GM12878 (cell line): ENCODE data around the gene ADK. TPM values are rescaled to one million over a fixed set of nuclear protein-coding genes. Genes with fewer than 3 reads are reported as not detected.

Experiments
- ATAC-seq: fragments of 200-7000 bp; cut with Tn5 transposase; 3 replicates; pipeline ENCODE4 v1.9.1; 2020; ENCODE audit warnings: mild to moderate bottlenecking, moderate library complexity
- BruUV-seq: library from RNA; stranded (reverse); fragments of 400-500 nt; replicated peaks from 2 replicates; lab custom pipeline; 2021; lab: Mats Ljungman, UMichigan
- CTCF ChIA-PET: fragments of 300-600 bp; sonication (Branson Sonifier 250); formaldehyde crosslinking; extraction: SDS; loops from one replicate; lab custom pipeline; 2021; ENCODE audit warnings: inconsistent platforms; lab: Yijun Ruan, JAX
- POLR2A ChIA-PET: fragments of 350-600 bp; formaldehyde crosslinking; extraction: SDS; loops from one replicate; lab custom pipeline; 2021; ENCODE audit warnings: inconsistent platforms; lab: Charles Lee
- RAD21 ChIA-PET: fragments of 300-600 bp; sonication (Branson Sonifier 250); formaldehyde crosslinking; loops from one replicate; lab custom pipeline; 2023; ENCODE audit warnings: antibody characterized with exemption; ENCODE audit not compliant: unreplicated experiment; lab: Charles Lee
- SMC1A ChIA-PET: fragments of 300-600 bp; sonication (Branson Sonifier 250); formaldehyde crosslinking; loops from one replicate; lab custom pipeline; 2023; ENCODE audit not compliant: unreplicated experiment, uncharacterized antibody; lab: Charles Lee
- DNase-seq: peaks from one replicate; pipeline ENCODE4 v3.0.0-alpha.2; 2011; ENCODE audit warnings: low read depth, low spot score
- FAIRE-seq: peaks from 3 replicates; lab custom pipeline; 2011; peaks lifted over from hg19 to GRCh38; lab: Jason Lieb, UNC
- H2AFZ ChIP-seq: 2 replicates; pipeline ENCODE4 v1.6.0; 2011; ENCODE audit warnings: low read depth, low read length, control low read depth; ENCODE audit not compliant: control insufficient read depth
- H3K27ac ChIP-seq: 2 replicates; pipeline ENCODE4 v1.5.1; 2011; ENCODE audit warnings: control low read depth; ENCODE audit not compliant: control insufficient read depth, insufficient read depth
- H3K27me3 ChIP-seq, 2 experiments: replicated peaks in 1 of 2; 2 replicates each; pipeline versions ENCODE4 v1.6.0 to v1.6.1; 2011; ENCODE audit warnings: low read length in 1 of 2; ENCODE audit not compliant: control insufficient read depth in 2 of 2, insufficient read depth in 2 of 2
- H3K36me3 ChIP-seq, 2 experiments: 2 replicates each; pipeline ENCODE4 v1.5.1; 2011; ENCODE audit warnings: low read length in 1 of 2; ENCODE audit not compliant: control insufficient read depth in 2 of 2, insufficient read depth in 2 of 2
- H3K4me1 ChIP-seq: 2 replicates; pipeline ENCODE4 v1.6.1; 2011; ENCODE audit warnings: mild to moderate bottlenecking, low read length, moderate library complexity, mixed read lengths; ENCODE audit not compliant: control insufficient read depth, insufficient read depth
- H3K4me2 ChIP-seq: 2 replicates; pipeline ENCODE4 v1.6.0; 2011; ENCODE audit warnings: control low read depth; ENCODE audit not compliant: control insufficient read depth, insufficient read depth
- H3K4me3 ChIP-seq: fragments of 200-600 bp; sonication (generic); 2 replicates; pipeline ENCODE4 v1.5.1; 2016
- H3K79me2 ChIP-seq: 2 replicates; pipeline ENCODE4 v1.6.0; 2011; ENCODE audit warnings: low read length; ENCODE audit not compliant: control insufficient read depth, insufficient read depth
- H3K9ac ChIP-seq: 2 replicates; pipeline ENCODE4 v1.8.0; 2011; ENCODE audit warnings: low read length, control low read depth, mixed read lengths; ENCODE audit not compliant: control insufficient read depth, insufficient read depth
- H3K9me3 ChIP-seq: replicated peaks from 3 replicates; pipeline ENCODE4 v1.5.1; 2011; ENCODE audit warnings: mild to moderate bottlenecking, low read length; ENCODE audit not compliant: control insufficient read depth, insufficient read depth
- H4K20me1 ChIP-seq: 2 replicates; pipeline ENCODE4 v1.6.0; 2011; ENCODE audit not compliant: control insufficient read depth, insufficient read depth
- ASH2L ChIP-seq: fragments of 300-600, 200-600 bp; sonication (generic); IDR thresholded peaks from 2 replicates; pipeline ENCODE4 v1.6.1; 2017; ENCODE audit warnings: low read depth, mild to moderate bottlenecking, borderline replicate concordance
- CBX5 ChIP-seq: sonication (generic); IDR thresholded peaks from 2 replicates; pipeline ENCODE4 v1.6.1; 2016; ENCODE audit warnings: low read depth, moderate library complexity, mild to moderate bottlenecking, inconsistent platforms
- GABPA ChIP-seq: IDR thresholded peaks from 2 replicates; pipeline ENCODE4 v1.6.1; 2014; ENCODE audit warnings: antibody characterized with exemption, low read depth, mild to moderate bottlenecking, inconsistent platforms
- POLR2AphosphoS5 ChIP-seq: IDR thresholded peaks from 2 replicates; pipeline ENCODE4 v1.6.1; 2011; ENCODE audit warnings: mild to moderate bottlenecking, low read length, inconsistent platforms
- POU2F2 ChIP-seq: IDR thresholded peaks from 3 replicates; pipeline ENCODE4 v1.6.1; 2011; ENCODE audit warnings: low read depth, mild to moderate bottlenecking, low read length, borderline replicate concordance
- SKIL ChIP-seq: fragments of 450-650 bp; IDR thresholded peaks from 2 replicates; pipeline ENCODE4 v1.6.1; 2017; ENCODE audit warnings: mild to moderate bottlenecking, low read depth, inconsistent platforms; ENCODE audit not compliant: poor library complexity, severe bottlenecking
- WGBS: methylation state at CpG from one replicate; pipeline ENCODE4 v1.1.6; 2016; ENCODE audit warnings: low lambda C conversion rate; ENCODE audit not compliant: insufficient replicate concordance, insufficient coverage; ENCODE audit errors: missing lambda C conversion rate; 5-methylcytosine and 5-hydroxymethylcytosine counted together
- in situ Hi-C: fragments of 300-500 bp; cut with MboI; formaldehyde crosslinking; loops from 9 replicates; pipeline ENCODE4 v1.14.3; 2018; ENCODE audit warnings: mixed read lengths
- intact Hi-C: fragments of 100-400 bp; cut with micrococcal nuclease; formaldehyde crosslinking; loops from one replicate; pipeline ENCODE4 v1.14.2; 2022; ENCODE audit not compliant: unreplicated experiment
- polyA plus RNA-seq, 11 experiments: library from polyadenylated mRNA; depleted of rRNA in 4 of 11; unstranded in 6 of 11; stranded (reverse) in 5 of 11; fragments of >200 nt; fragmentation: Nextera tagmentation in 4 of 11; fragmentation: Illumina TruSeq in 1 of 11; extraction: Ambion mirVana in 4 of 11; extraction: Trizol in 1 of 11; gene quantifications; 1 replicate in 1 of 11; 2 replicates in 10 of 11; pipeline versions ENCODE4 v1.2.1 to v1.2.3, GENCODE V29; 2011 to 2016; ENCODE audit warnings: inconsistent platforms in 2 of 11, missing spikeins in 2 of 11, low read depth in 1 of 11
- total RNA-seq, 4 experiments: library from RNA; depleted of rRNA in 3 of 4; stranded (reverse); fragments of >200 nt in 3 of 4; fragmentation: Illumina TruSeq in 1 of 4; extraction: Trizol in 1 of 4; gene quantifications; 2 replicates each; pipeline versions ENCODE4 v1.2.1 to v1.2.3, GENCODE V29; 2013 to 2021
- TF ChIP-seq, protein P1 (sequence below): fragments of 450-650 bp; IDR thresholded peaks from 2 replicates; pipeline ENCODE4 v1.6.1; 2016; ENCODE audit warnings: mild to moderate bottlenecking
- TF ChIP-seq, protein P2 (sequence below): fragments of 450-650 bp; IDR thresholded peaks from 2 replicates; pipeline ENCODE4 v1.6.1; 2017; ENCODE audit warnings: mild to moderate bottlenecking, moderate library complexity

ADK gene
- total and polyA plus RNA-seq, 10 of the 15 experiments (the other 5 are each of a cell fraction or from before 2014, with no cell fraction given): 42.0 to 151 (median 81.6) TPM

DNA sequence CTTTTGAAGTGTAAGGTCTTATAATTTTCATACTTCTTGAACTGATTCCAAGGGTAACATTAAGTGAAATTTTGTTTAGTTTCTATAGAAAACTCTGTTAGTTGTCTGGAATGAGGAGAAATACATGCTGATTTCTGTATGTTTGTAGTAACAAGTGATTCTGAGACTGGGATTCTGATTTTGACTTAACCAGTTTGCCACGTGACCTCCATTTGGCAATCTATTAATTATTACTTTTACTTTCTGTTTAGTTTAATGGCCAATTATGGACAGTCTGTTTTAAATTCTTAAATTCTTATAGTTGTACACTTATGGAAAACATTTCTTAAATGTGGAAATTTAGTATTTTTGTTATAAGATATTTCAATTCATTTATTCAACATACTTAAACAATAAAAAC is 163.1 kb downstream of the ADK start (continued):
- TF ChIP-seq, protein P1, sequence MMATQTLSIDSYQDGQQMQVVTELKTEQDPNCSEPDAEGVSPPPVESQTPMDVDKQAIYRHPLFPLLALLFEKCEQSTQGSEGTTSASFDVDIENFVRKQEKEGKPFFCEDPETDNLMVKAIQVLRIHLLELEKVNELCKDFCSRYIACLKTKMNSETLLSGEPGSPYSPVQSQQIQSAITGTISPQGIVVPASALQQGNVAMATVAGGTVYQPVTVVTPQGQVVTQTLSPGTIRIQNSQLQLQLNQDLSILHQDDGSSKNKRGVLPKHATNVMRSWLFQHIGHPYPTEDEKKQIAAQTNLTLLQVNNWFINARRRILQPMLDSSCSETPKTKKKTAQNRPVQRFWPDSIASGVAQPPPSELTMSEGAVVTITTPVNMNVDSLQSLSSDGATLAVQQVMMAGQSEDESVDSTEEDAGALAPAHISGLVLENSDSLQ: no peak
- TF ChIP-seq, protein P2, sequence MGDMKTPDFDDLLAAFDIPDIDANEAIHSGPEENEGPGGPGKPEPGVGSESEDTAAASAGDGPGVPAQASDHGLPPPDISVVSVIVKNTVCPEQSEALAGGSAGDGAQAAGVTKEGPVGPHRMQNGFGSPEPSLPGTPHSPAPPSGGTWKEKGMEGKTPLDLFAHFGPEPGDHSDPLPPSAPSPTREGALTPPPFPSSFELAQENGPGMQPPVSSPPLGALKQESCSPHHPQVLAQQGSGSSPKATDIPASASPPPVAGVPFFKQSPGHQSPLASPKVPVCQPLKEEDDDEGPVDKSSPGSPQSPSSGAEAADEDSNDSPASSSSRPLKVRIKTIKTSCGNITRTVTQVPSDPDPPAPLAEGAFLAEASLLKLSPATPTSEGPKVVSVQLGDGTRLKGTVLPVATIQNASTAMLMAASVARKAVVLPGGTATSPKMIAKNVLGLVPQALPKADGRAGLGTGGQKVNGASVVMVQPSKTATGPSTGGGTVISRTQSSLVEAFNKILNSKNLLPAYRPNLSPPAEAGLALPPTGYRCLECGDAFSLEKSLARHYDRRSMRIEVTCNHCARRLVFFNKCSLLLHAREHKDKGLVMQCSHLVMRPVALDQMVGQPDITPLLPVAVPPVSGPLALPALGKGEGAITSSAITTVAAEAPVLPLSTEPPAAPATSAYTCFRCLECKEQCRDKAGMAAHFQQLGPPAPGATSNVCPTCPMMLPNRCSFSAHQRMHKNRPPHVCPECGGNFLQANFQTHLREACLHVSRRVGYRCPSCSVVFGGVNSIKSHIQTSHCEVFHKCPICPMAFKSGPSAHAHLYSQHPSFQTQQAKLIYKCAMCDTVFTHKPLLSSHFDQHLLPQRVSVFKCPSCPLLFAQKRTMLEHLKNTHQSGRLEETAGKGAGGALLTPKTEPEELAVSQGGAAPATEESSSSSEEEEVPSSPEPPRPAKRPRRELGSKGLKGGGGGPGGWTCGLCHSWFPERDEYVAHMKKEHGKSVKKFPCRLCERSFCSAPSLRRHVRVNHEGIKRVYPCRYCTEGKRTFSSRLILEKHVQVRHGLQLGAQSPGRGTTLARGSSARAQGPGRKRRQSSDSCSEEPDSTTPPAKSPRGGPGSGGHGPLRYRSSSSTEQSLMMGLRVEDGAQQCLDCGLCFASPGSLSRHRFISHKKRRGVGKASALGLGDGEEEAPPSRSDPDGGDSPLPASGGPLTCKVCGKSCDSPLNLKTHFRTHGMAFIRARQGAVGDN: no peak
- TF ChIP-seq POU2F2: no peak
- TF ChIP-seq POLR2AphosphoS5: no peak
- TF ChIP-seq, all 136 proteins: peak for 3

- TF ChIP-seq SKIL (no peak), CBX5 (peak; percentile 77; the same call in 1 of the 2 replicates), GABPA (no peak), ASH2L (no peak)
- POLR2A ChIA-PET: no interaction called here
- BruUV-seq: no TSS peak
These were observed 169.0 kb downstream of the ADK start for GRCh38 chr10:74320026-74320425.

More at GRCh38 chr10:74320026-74320425, 169.0 kb downstream of the ADK start:
- Histone ChIP-seq H3K27ac (no peak overlapping the region), H3K79me2 (no peaks in the 10 kb centered on the region), H4K20me1 (no peaks in the 10 kb centered on the region), H3K4me1 (no peaks in the 10 kb centered on the region), H3K4me2 (no peak overlapping the region), H3K27me3 (no peaks in the 10 kb centered on the region), H3K9me3 (peaks cover 12% of the 10 kb centered on the region), H3K4me3 (no peak overlapping the region), H3K9ac (no peak overlapping the region), H3K36me3 (peaks cover 0 to 7% of the 10 kb centered on the region in 2 experiments; a peak in 1 of 4 replicates), H2AFZ (no peak overlapping the region)
- ATAC-seq (no peak), DNase-seq (no peak), FAIRE-seq (no peak)
- in situ Hi-C loops: no loop called here
- ChIA-PET RAD21 (no interaction called here), CTCF (interaction anchor here (1.2 kb wide), 1 partner anchor 14 kb away, joined by 3 read pairs; no protein-coding TSS in a partner anchor), SMC1A (no interaction called here)
- intact Hi-C loops: no loop called here
- WGBS: 100% methylated on average over 1 of the region's 1 CpG
